Left lung (tissue), 10 donors: Measurements from ENCODE around the gene RAB11FIP4. TPM values are rescaled to one million over a fixed set of nuclear protein-coding genes. Genes with fewer than 3 reads are reported as not detected.
A peak's percentile ranks its signal among the peaks of the same experiment; 100 is the strongest.

Source experiments
- ATAC-seq: fragments of 200-7000 bp; cut with Tn5 transposase; one replicate; pipeline ENCODE4 v1.9.1; 2020; ENCODE audit warnings: moderate library complexity
- DNase-seq, 4 donors: peaks; one replicate each; pipeline ENCODE4 v3.0.0-alpha.2; 2013 to 2020
- H3K27ac ChIP-seq, 2 donors: fragments of 200-600 bp; sonication (generic) in 1 of 2; one replicate each; pipeline versions ENCODE4 v1.5.0 to v1.8.0; 2020 to 2021
- H3K27me3 ChIP-seq, 2 donors: fragments of 200-600 bp; sonication (generic) in 1 of 2; one replicate each; pipeline versions ENCODE4 v1.5.0 to v1.8.0; 2020 to 2021
- H3K36me3 ChIP-seq, 2 donors: fragments of 200-600 bp; sonication (generic) in 1 of 2; one replicate each; pipeline versions ENCODE4 v1.5.0 to v1.8.0; 2020 to 2021
- H3K4me1 ChIP-seq, 2 donors: fragments of 200-600 bp; one replicate each; pipeline ENCODE4 v1.8.0; 2021
- H3K4me3 ChIP-seq, 2 donors: fragments of 200-600 bp; sonication (generic) in 1 of 2; one replicate each; pipeline versions ENCODE4 v1.5.0 to v1.8.0; 2020 to 2021; ENCODE audit warnings: mild to moderate bottlenecking in 1 of 2
- H3K9me3 ChIP-seq, 2 donors: fragments of 200-600 bp; sonication (generic) in 1 of 2; one replicate each; pipeline versions ENCODE4 v1.5.0 to v1.8.0; 2020 to 2021
- intact Hi-C, 2 donors: fragments of 100-400 bp; cut with DNase I; formaldehyde crosslinking; loops; one replicate each; pipeline versions ENCODE4 v1.11.2 to v1.14.2; 2022
- polyA plus RNA-seq, 6 donors: library from polyadenylated mRNA; unstranded; fragments of 120-200 nt; gene quantifications; one replicate each; pipeline ENCODE4 v1.2.1, GENCODE V29; 2013; ENCODE audit not compliant: insufficient read length in 6 of 6
- total RNA-seq, 2 donors: library from RNA; stranded (reverse); fragmentation: NEBNext Ultra II Directional; extraction: Animal tissue kit (Norgen Biotek cat#: 25700); gene quantifications; one replicate each; pipeline ENCODE4 v1.2.1, GENCODE V29; 2021
- TF ChIP-seq, protein P1 (sequence below), 2 donors: fragments of 200-600 bp; sonication (generic) in 1 of 2; IDR thresholded peaks; one replicate each; pipeline versions ENCODE4 v1.5.0 to v1.8.0; 2021; ENCODE audit warnings: antibody characterized with exemption in 2 of 2
- donor health status: DM: no; HTN: yes; CAD: no.
- donor health status: DM: no; HTN: no; CAD: no.

Gene RAB11FIP4
- total and polyA plus RNA-seq, 8 donors = 7.2 to 19.9 (median 8.2) TPM

DNA sequence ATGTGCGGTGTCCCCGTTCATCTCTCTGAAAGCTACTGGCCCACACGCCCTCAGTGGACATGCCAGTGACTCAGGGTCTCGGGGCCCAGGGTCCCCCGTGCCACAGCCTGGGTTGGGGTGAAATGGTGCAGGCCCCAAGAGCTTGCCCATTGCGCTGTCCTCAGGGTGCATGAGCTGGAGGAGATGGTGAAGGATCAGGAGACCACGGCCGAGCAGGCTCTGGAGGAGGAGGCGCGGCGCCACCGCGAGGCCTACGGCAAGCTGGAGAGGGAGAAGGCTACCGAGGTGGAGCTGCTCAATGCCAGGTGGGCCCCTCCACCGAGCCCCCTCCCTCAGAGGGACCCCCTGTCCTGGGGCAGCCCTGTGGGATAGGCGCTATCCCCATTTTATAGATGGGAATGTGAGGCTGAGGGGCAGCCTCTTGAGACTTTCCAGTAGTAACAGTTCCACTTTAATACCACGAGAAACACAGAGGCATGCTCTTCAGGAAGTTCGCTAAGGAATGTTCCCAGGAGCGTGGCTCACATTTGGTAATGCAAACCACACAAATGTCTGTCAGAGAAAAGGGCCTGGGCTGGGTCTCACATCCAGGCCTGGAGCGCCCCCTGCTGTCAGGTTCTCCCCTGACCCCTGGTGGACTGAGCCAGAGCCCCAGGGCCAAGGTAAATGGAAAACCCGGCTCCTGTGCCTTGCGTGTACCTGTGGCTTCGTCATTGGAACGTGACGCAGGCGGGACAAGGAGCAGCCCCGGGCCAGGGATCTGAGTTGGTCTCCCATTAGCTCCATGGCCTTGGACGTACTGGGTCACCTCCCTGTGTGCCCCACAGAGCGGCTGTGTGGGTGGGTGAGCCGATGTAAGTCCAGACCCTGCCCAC, 133.7 kb downstream of the RAB11FIP4 start:
- Histone ChIP-seq H3K4me1 (peaks cover 0 to 6% of the 10 kb centered on the region in 2 donors), H3K9me3 (peaks cover 0 to 4% of the 10 kb centered on the region in 2 donors), H3K27ac (no peak overlapping the region), H3K36me3 (peaks cover 0 to 67% of the 10 kb centered on the region in 2 donors), H3K4me3 (no peak overlapping the region), H3K27me3 (no peaks in the 10 kb centered on the region)
- intact Hi-C loops = loop anchor here in 1 of 2 donors (2.0 kb wide), 1 partner anchor 88 kb away; no protein-coding TSS in a partner anchor
- DNase-seq (peak; percentile 36 to 97 (median 79)), ATAC-seq (peak; percentile 95)
- TF ChIP-seq, protein P1, sequence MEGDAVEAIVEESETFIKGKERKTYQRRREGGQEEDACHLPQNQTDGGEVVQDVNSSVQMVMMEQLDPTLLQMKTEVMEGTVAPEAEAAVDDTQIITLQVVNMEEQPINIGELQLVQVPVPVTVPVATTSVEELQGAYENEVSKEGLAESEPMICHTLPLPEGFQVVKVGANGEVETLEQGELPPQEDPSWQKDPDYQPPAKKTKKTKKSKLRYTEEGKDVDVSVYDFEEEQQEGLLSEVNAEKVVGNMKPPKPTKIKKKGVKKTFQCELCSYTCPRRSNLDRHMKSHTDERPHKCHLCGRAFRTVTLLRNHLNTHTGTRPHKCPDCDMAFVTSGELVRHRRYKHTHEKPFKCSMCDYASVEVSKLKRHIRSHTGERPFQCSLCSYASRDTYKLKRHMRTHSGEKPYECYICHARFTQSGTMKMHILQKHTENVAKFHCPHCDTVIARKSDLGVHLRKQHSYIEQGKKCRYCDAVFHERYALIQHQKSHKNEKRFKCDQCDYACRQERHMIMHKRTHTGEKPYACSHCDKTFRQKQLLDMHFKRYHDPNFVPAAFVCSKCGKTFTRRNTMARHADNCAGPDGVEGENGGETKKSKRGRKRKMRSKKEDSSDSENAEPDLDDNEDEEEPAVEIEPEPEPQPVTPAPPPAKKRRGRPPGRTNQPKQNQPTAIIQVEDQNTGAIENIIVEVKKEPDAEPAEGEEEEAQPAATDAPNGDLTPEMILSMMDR (IDR thresholded peaks at IDR 0.05) = peak; percentile 90 to 95

DNA sequence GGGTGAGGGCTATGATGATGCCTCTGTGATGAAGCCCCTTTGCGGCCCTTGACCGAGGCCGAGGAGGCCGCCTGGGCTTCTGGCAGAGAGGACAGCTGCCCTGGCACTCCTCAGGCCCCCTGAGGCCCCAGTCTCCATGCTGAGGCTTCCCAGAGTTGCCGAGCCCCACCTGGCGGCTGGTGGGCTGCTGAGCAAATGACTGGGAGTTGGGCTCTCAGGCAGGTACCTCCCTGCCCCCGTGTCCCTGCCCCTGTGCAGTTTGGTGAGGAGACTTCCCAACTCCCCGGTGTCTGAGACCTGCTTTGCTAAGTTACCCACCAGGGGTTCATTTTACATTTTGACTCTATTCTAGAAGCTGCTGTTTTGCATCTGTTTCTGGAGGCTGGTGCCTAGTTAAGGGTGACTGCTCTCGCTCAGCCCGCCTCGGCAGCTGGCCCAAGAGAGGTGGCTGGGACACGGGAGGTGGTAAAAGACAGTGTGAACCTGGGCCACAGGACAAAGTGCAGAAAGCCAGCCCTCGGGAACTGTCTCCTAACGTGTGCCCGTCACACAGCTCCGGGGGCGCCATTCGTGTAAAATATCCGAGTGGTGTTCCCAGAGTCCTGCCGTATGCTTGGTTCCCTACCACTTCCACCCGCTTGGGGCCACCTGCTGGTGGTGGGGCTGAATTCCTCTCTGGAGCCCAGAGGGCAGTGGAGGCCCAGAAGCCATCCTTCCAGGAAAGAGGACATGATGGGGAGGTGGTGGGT, 134.5 kb downstream of the RAB11FIP4 start:
- Histone ChIP-seq H3K36me3 (peaks cover 0 to 76% of the 10 kb centered on the region in 2 donors), H3K4me3 (no peak overlapping the region), H3K4me1 (peaks cover 0 to 6% of the 10 kb centered on the region in 2 donors), H3K9me3 (peaks cover 0 to 4% of the 10 kb centered on the region in 2 donors), H3K27me3 (no peaks in the 10 kb centered on the region), H3K27ac (no peak overlapping the region)
- TF ChIP-seq, protein P1 (IDR thresholded peaks at IDR 0.05) = no peak
- intact Hi-C loops = loop anchor here in 1 of 2 donors (2.0 kb wide), 1 partner anchor 89 kb away; no protein-coding TSS in a partner anchor
- ATAC-seq (no peak), DNase-seq (no peak)

DNA sequence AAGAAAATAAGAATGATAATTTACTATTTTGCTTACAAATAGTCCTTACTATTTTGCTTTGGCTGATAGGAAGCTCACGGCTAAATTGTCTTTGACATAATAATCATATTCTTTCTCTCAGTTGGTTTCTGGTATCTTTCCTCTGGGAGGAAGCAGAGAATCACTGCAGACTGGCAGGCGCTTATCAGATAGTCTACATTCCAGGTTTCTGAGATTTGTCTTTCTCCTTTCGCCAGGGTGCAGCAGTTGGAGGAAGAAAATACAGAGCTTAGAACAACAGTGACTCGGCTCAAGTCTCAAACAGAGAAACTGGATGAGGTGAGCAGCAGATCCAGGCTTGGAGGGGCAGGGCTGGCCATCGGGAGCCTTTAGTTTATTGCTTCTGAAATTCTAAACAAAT, 136.1 kb downstream of the RAB11FIP4 start:
- peaks cover 0 to 4% of the 10 kb centered on the region in 2 donors for H3K9me3 ChIP-seq
- intact Hi-C loops = no loop called here
- peaks cover 0 to 84% of the 10 kb centered on the region in 2 donors for H3K36me3 ChIP-seq
- no peak overlapping the region for H3K4me3 ChIP-seq
- H3K27me3 ChIP-seq = no peaks in the 10 kb centered on the region
- peaks cover 0 to 6% of the 10 kb centered on the region in 2 donors for H3K4me1 ChIP-seq
- ATAC-seq (no peak), DNase-seq (no peak)
- TF ChIP-seq, protein P1 (IDR thresholded peaks at IDR 0.05) = no peak
- H3K27ac ChIP-seq = no peak overlapping the region

DNA sequence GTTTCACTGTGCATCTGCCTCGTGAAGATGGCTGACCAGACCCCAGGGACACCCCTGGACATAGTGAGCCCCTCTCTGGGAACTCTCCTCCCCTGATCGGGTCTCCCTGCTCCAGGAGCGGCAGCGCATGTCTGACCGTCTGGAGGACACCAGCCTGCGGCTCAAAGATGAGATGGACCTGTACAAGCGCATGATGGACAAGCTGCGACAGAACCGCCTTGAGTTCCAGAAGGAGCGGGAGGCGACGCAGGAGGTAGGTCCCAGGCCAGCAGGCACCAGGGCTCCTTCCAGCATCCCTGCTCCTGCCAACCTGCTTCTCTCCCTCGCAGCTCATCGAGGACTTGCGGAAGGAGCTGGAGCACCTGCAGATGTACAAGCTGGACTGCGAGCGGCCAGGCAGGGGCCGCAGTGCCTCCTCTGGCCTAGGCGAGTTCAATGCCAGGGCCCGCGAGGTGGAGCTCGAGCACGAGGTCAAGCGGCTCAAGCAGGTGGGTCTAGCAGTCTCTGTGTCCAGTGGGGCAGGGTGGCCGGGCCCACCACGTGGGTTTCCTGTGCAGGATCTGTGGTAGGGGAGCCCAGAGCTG, 136.9 kb downstream of the RAB11FIP4 start:
- Histone ChIP-seq H3K36me3 (peaks cover 0 to 76% of the 10 kb centered on the region in 2 donors), H3K27me3 (no peaks in the 10 kb centered on the region), H3K9me3 (peaks cover 0 to 4% of the 10 kb centered on the region in 2 donors), H3K4me1 (peaks cover 0 to 8% of the 10 kb centered on the region in 2 donors), H3K4me3 (no peak overlapping the region), H3K27ac (no peak overlapping the region)
- no peak for ATAC-seq
- intact Hi-C loops = no loop called here
- TF ChIP-seq, protein P1 (IDR thresholded peaks at IDR 0.05) = no peak
- no peak for DNase-seq
